Astrocyte of the spinal cord (primary cell): ENCODE data around the gene BCO1.
A peak's percentile ranks its signal among the peaks of the same experiment; 100 is the strongest.

Source experiments
- DNase-seq: peaks from one replicate; pipeline ENCODE4 v3.0.0; 2011; ENCODE audit warnings: low read depth, low spot score
- H3K4me3 ChIP-seq: 2 replicates; pipeline ENCODE4 v1.5.1; 2011; ENCODE audit warnings: low read depth, mild to moderate bottlenecking, low read length, moderate library complexity
- in situ Hi-C: cut with HindIII; loops from 2 replicates; pipeline ENCODE4 v1.10.0; 2017; ENCODE audit warnings: low sequenced_read_pairs
- TF ChIP-seq, protein P1 (sequence below): IDR thresholded peaks from 2 replicates; pipeline ENCODE4 v1.5.1; 2012; ENCODE audit warnings: low read depth, mild to moderate bottlenecking, low read length, inconsistent platforms

Gene BCO1

DNA sequence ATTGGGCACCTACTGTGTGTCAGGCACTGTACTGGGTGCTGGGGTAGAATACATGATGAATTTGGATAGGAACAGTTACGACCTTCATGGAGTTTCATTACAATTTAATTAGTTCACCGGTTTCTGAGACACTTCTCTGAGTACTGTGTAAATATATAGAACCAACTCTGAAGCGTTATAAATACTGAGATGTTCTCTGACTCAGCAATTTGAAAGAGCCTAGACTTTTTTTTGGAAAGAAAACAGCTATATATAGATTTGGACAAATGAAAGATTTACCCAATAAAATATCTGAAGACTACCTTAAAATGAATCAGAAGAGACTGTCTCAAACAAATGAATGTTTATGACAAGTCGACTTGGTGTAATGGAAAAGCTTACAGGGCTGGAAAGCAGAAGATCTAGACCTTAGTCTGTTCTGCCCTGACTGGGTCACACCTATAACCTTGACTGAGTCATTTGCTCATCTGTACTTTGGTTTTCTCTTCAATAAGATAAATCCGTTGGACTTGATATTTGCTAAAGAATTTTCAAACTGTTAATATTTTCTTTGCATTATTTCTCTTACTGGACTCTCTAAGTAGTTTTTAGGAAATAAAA, 71.7 kb downstream of the BCO1 start:
- no peak overlapping the region for H3K4me3 ChIP-seq
- no peak for DNase-seq
- TF ChIP-seq, protein P1, sequence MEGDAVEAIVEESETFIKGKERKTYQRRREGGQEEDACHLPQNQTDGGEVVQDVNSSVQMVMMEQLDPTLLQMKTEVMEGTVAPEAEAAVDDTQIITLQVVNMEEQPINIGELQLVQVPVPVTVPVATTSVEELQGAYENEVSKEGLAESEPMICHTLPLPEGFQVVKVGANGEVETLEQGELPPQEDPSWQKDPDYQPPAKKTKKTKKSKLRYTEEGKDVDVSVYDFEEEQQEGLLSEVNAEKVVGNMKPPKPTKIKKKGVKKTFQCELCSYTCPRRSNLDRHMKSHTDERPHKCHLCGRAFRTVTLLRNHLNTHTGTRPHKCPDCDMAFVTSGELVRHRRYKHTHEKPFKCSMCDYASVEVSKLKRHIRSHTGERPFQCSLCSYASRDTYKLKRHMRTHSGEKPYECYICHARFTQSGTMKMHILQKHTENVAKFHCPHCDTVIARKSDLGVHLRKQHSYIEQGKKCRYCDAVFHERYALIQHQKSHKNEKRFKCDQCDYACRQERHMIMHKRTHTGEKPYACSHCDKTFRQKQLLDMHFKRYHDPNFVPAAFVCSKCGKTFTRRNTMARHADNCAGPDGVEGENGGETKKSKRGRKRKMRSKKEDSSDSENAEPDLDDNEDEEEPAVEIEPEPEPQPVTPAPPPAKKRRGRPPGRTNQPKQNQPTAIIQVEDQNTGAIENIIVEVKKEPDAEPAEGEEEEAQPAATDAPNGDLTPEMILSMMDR: no peak
- in situ Hi-C loops: no loop called here

DNA sequence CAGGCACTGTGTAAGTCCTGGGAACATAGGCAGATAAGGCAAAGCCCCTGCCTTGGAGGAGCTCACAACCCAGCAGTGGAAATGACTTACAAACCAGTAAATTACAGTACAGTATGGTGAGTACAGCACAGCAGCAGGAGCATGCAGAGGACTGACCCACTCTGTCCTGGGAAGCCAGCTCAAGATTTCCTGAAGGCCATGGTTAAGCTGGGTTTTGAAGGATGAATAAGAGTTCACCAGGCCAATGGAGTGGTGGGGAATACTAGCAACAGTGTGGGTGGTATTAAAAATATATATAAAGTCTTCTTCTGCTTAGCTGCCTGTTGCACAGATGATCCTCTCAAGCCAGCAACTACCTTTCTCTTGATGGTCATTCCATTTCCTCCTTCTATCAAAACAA, 73.3 kb downstream of the BCO1 start:
- TF ChIP-seq, protein P1: no peak
- in situ Hi-C loops: no loop called here
- no peak for DNase-seq
- H3K4me3 ChIP-seq: no peak overlapping the region

DNA sequence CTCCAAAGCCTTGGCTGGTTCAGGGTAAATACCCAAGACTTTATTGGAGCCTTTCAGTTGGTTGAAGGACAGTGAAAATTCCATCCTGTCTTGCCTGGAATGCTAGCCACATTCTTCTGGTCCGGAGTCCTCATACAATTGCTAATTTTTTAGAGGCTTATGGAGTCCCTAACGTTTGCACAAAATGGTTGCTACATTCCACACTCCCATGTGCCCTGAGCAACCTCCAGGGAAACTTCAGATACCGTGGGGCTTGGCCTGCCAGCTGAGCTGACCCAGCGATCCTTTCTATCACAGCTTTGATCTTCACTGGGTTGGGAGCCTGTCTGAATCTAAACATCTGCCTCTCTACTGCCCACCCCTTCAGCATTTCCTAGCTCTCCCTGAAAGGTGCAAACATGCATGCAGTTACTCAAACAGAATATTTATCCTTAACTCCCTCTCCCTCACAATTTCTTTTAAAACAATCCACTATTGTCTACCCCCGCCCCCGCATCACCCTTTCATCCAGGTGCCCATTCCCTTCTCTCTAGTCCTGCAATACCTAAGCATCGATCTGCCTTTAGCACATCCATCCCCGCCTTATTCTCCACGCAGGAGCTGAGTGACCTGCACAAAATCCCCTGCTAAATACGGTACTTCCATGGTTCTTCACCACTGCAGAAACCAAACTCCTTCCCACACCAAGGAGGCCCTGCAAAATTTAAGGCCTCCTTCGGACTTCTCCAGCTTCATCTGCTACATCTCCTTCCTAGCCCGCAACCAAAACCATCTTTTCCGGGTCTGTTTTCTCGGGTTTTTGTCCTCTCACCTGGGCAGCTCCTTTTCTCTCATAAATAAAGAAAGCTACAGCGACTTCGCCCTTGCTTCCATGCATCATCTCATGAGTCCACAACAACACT, 75.5 kb downstream of the BCO1 start:
- TF ChIP-seq, protein P1: no peak
- in situ Hi-C loops: no loop called here
- H3K4me3 ChIP-seq: peak overlapping the region; percentile 84
- DNase-seq: no peak

DNA sequence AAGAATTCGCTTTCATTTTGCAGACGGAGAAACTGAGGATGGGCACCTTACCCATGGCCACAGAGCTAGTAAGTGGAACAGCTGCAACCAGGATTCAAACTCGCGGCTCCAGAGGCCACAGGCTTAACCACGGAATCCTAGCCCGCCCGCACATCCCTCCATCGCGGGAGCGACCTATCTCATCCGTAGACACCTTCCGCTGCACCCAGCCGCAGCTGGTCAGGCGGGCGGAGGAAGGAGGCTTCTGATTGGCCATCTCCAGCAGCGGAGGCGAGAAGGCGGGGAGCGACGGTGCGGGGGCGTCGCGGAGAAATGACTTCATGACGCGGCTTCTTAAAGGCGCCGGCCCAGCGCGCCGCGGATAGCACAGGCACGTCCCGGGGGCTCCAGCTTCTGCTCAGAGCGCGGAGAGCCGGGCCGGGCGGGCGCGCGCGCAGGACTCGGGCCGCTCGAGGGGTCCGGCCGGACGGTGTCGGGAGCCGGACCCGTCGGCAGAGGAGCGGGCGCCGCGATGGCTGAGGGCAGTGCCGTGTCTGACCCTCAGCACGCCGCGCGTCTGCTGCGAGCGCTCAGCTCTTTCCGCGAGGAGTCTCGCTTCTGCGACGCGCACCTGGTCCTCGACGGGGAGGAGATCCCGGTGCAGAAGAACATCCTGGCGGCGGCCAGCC, 76.2 kb downstream of the BCO1 start, which contains the start of gene GAN:
Gene GAN (plus strand): TSS at position 360 of the 668 bp plus-strand sequence. CDS start 152 bp downstream, at position 512.
- peak within 1 kb of the TSS; percentile 84 for H3K4me3 ChIP-seq
- in situ Hi-C loops: no loop called here
- DNase-seq: peak; percentile 98
- TF ChIP-seq, protein P1: no peak

DNA sequence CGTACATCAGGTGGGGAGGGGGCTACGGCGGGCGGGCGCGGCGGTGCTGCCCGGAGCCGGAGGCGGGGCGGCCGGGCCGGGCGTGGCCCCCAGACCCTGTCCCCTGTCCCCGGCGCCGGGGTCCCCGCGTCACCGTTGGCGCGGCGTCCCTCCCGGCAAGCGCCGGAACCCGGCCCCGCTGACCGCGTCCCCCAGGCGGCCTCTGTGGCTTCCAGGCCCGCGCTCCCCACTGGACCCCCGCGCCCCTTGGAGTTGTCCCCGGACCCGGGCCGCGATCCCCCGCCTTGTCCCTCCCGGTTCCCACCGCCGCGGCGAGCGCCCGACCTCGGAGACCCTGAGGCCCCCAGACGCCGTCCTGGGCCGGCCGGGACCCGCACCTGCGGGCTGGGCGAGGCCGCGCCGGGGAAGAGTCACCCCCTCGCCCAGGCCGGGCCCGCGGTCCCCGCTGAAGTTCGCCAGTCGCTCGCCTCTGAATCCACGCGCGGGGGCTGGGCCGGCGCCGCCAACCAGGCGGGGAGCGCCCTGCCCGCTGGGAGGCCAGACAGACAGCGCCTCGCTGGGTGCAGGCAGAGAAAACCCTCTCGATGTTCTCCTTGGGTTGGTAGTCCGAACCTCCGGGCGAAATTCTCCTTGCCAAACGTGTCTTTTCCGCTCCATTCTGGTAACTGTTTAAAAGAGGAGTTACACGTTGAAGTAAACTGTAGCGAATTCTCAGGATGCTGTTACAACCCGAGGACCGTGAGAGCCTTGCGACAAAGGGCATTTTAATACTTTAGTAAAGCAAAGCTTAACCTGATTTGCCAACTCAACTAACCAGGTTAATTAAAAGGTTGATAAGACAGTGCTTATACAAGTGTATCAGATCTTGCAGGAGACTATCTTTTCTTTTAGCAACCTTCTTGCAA, 77.0 kb downstream of the BCO1 start:
- peak; percentile 38 for DNase-seq
- TF ChIP-seq, protein P1: peak; percentile 13
- in situ Hi-C loops: no loop called here
- H3K4me3 ChIP-seq: peak overlapping the region; percentile 84

DNA sequence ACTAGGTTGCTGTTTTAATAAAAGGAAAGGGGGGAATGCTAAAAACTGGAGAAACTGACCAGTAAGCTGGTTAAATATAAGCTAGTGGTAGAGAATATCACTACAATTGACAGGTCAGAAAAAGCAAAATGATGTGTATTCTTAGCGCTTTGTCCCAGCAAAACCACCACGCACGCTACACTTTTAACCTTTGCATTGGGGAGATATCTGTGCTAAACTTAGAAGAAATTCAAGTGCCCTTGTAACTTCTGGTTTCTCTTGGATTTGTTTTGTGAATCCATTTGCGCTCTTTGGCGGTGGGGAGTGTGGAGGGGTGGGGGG, 77.6 kb downstream of the BCO1 start:
- in situ Hi-C loops: no loop called here
- TF ChIP-seq, protein P1: no peak
- H3K4me3 ChIP-seq: peak overlapping the region; percentile 84
- no peak for DNase-seq
